NCI-H2171 (cell line): ENCODE data around the gene ANKS3.
A peak's percentile ranks its signal among the peaks of the same experiment; 100 is the strongest.

Source experiments
- DNase-seq: peaks from one replicate; lab custom pipeline; 2025; lab: John Stamatoyannopoulos, UW

ANKS3 gene

GRCh38 chr16:4667203-4667963, 66.7 kb downstream of the ANKS3 start:
- no peak for DNase-seq

- DNase-seq = no peak
Measured at GRCh38 chr16:4666537-4667202, 67.4 kb downstream of the ANKS3 start.

- peak; percentile 52 for DNase-seq
Measured at GRCh38 chr16:4664538-4665418, 69.3 kb downstream of the ANKS3 start.

GRCh38 chr16:4663777-4664465, 70.2 kb downstream of the ANKS3 start:
- DNase-seq = no peak

GRCh38 chr16:4663465-4663776, 70.7 kb downstream of the ANKS3 start:
- peak; percentile 25 for DNase-seq

GRCh38 chr16:4661661-4662060, 72.4 kb downstream of the ANKS3 start:
- DNase-seq = peak; percentile 46

- DNase-seq = no peak
Measured at GRCh38 chr16:4660454-4661007, 73.5 kb downstream of the ANKS3 start.

- no peak for DNase-seq
Measured at GRCh38 chr16:4659363-4660353, 74.4 kb downstream of the ANKS3 start.

GRCh38 chr16:4656695-4657686, 77.1 kb downstream of the ANKS3 start:
- no peak for DNase-seq

- no peak for DNase-seq
Measured at GRCh38 chr16:4656221-4656620, 77.8 kb downstream of the ANKS3 start.

- no peak for DNase-seq
Measured at GRCh38 chr16:4655801-4656200, 78.3 kb downstream of the ANKS3 start.

- no peak for DNase-seq
Measured at GRCh38 chr16:4654964-4655590, 79.0 kb downstream of the ANKS3 start.

GRCh38 chr16:4654011-4654963, 79.8 kb downstream of the ANKS3 start:
- DNase-seq = no peak

GRCh38 chr16:4652561-4652960, 81.5 kb downstream of the ANKS3 start:
- DNase-seq = no peak

GRCh38 chr16:4651827-4652226, 82.2 kb downstream of the ANKS3 start:
- DNase-seq = no peak

GRCh38 chr16:4650443-4651074, 83.5 kb downstream of the ANKS3 start:
- peak; percentile 35 for DNase-seq

- DNase-seq = no peak
Measured at GRCh38 chr16:4649744-4650442, 84.2 kb downstream of the ANKS3 start.
